ENCODE data around the gene FYN.

FYN gene

DNA sequence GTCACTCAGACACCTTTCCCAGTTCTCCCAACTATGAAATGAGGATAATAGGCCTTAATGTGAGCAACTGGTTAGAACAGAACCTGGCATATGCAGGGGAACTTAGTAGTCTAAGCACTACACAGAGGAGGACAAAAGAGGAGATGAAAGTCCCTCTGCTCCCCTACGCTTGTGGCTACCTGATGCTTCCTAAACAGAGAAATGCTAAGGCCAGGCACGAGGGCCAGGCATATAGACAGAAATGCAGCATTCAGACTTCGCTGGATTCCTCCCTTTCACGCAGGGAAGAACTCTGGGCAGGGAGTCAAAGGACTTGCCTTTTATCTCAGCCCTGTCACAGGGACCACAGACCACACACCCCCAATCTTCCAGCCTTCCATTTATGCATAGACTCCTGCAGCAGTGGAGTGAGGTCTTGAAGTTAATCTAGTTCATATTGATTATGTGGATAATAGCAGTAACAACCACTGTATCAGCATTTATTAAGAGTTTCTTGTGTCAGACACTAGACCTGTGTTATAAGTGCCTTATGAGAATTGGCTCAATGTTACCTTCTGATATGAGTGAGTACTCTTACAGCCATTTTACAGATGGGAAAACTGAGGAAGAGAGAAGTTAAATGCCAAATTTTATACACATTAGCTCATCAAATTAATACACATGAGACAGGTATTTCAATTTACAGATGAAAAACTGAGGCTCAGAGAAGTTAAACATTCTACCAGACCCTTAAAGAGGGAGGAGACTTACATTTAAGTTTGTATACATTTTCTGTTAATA lies 240.6 kb downstream of the FYN start:
- DNase-seq (ENCODE audit: low read depth): no peak
- TF ChIP-seq, protein P1, sequence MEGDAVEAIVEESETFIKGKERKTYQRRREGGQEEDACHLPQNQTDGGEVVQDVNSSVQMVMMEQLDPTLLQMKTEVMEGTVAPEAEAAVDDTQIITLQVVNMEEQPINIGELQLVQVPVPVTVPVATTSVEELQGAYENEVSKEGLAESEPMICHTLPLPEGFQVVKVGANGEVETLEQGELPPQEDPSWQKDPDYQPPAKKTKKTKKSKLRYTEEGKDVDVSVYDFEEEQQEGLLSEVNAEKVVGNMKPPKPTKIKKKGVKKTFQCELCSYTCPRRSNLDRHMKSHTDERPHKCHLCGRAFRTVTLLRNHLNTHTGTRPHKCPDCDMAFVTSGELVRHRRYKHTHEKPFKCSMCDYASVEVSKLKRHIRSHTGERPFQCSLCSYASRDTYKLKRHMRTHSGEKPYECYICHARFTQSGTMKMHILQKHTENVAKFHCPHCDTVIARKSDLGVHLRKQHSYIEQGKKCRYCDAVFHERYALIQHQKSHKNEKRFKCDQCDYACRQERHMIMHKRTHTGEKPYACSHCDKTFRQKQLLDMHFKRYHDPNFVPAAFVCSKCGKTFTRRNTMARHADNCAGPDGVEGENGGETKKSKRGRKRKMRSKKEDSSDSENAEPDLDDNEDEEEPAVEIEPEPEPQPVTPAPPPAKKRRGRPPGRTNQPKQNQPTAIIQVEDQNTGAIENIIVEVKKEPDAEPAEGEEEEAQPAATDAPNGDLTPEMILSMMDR (IDR thresholded peaks at IDR 0.05; ENCODE audit: low read depth, low read length, missing control alignments): no peak
- H3K4me3 ChIP-seq (ENCODE audit: low read depth, low read length): no peak overlapping the region

DNA sequence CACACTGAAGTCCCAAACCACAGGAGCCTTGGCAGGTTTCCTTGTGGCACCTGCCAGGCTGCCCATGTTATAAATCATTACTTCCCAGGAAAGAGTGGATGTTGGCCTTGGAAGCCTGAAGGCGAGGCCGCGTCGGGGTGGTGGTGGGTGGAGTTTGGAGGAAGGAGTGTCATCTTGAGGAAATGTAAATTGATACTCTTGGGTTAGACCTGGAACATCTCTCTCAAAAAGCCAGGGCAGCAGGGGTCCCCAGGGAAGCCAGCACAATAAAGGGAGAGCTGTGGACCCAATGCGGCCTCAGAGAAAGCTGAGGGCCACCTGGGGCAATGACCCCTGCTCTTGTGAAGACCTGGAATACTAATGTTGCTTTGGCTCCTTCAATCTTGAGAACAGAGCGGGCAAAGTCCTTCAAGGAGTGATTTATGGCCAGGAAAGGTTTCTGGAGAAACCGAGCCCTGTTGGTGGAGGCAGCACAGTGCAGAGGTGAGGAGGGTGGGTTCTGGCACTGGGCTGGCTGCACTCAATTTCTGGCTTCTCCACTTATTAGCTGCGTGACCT lies 241.3 kb downstream of the FYN start:
- DNase-seq (ENCODE audit: low read depth): no peak
- TF ChIP-seq, protein P1 (IDR thresholded peaks at IDR 0.05; ENCODE audit: low read depth, low read length, missing control alignments): no peak
- H3K4me3 ChIP-seq (ENCODE audit: low read depth, low read length): no peak overlapping the region

- TF ChIP-seq, protein P1 (IDR thresholded peaks at IDR 0.05; ENCODE audit: low read depth, low read length, missing control alignments): no peak
- no peak for DNase-seq (ENCODE audit: low read depth)
- H3K4me3 ChIP-seq (ENCODE audit: low read depth, low read length): no peak overlapping the region
These were observed 242.2 kb downstream of the FYN start for GRCh38 chr6:111631018-111631417.

DNA sequence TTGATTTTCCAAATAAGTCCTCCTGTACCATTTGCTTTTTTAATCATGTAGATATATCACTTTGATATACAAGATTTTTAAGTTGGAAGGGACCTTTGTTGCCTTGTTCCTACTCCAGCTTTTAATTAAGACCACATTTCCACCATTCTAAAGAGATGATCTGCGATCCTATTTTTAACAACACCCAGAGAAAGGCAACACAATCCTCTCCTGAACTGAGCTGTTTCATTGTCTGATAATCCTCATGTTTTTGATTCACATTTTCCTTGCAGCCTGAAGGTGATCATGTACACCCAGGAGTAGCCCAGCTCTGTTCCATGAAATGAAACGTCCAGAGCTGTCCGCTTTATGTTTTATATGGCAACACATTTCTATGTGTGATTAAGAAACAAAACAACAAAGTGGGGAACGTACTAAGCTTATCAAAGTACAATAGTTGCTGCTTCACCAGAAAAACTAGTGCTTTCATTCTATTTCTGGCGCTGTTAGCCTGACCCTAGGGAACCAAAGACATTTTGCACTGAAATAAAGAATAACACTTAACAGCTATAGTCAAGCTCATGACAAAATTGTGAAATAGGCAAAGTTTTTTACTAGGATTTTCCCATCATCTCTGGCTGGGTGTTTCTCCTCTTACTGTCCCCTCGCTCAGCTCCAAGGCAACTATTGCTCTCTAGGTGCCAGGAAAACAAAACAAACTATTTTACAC lies 245.0 kb downstream of the FYN start:
- TF ChIP-seq, protein P1 (IDR thresholded peaks at IDR 0.05; ENCODE audit: low read depth, low read length, missing control alignments): no peak
- no peak overlapping the region for H3K4me3 ChIP-seq (ENCODE audit: low read depth, low read length)
- no peak for DNase-seq (ENCODE audit: low read depth)

DNA sequence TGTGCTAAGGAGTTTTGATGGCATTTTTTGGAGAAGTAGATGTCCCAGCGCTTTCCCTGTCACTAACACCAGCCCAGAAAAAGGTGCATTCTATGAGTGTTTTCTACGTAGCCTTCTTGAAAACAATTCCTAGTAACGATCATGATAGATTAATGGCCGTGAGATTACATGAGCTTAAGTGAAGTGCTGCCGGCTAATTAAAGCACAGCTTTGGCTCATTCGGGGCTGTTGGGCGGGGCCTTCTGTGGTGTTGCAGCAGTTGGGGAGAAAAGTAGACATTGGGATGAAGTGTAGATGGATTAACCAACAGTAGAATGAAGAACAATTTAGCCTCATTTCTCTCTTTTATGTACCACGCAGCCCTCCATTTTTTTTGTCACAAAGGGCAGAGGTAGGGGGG lies 246.8 kb downstream of the FYN start:
- no peak for DNase-seq (ENCODE audit: low read depth)
- TF ChIP-seq, protein P1 (IDR thresholded peaks at IDR 0.05; ENCODE audit: low read depth, low read length, missing control alignments): no peak
- no peak overlapping the region for H3K4me3 ChIP-seq (ENCODE audit: low read depth, low read length)

DNA sequence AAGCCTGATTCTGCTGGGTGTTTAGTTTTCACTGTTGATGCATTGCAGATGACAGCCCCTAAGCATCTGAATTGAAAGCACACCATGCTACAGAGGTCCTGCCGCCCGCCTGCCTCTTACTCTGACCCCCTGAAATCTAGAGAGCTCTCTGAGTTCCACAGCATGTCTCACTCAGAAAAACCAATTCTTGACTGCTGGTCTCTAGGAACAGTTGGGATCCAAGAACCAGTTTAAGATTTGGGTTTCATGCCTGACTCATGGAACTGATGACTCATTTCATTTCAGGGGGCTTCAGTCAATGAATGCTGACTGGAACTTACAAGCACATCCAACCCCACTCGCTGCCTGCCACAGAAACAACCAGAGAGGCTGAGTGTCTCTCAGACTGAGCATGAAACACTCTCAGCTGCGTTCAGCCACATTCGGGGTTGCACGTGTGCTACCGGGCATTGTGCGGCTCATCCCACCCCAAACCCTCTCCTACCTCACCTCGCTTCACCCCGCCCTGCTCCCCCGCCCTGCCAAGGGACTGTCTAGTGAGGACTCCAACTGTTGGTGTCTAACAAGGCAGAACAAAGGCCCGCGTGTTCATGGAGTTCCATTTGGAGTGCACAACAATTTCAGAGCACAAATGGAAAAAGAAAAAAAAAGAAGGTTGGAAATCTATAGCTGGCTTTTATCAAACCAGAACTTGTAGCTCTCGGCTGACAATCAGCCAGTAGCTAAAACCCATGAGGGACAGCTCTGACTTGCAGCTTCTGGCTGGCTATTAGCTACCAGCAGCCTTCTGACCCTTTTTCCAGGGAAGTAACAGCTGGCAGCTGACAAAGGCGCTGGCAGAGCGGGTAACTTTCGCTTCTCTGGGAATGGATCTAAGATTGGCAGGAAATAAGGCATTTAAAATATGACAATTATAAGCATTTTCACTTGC lies 247.5 kb downstream of the FYN start:
- no peak for DNase-seq (ENCODE audit: low read depth)
- TF ChIP-seq, protein P1 (IDR thresholded peaks at IDR 0.05; ENCODE audit: low read depth, low read length, missing control alignments): no peak
- H3K4me3 ChIP-seq (ENCODE audit: low read depth, low read length): no peak overlapping the region

Measured in GM12864 (cell line).